B cell (primary cell): Measurements from ENCODE around the gene MBTD1. TPM values are rescaled to one million over a fixed set of nuclear protein-coding genes. Genes with fewer than 3 reads are reported as not detected.

Experiments
- ATAC-seq: fragments of 200-7000 bp; cut with Tn5 transposase; one replicate; pipeline ENCODE4 v1.10.0; 2021; ENCODE audit warnings: low read depth, mild to moderate bottlenecking, moderate number of reproducible peaks, moderate library complexity
- CTCF ChIA-PET: fragments of 350-600 bp; sonication (Branson Sonifier 250); formaldehyde crosslinking; loops from one replicate; lab custom pipeline; 2021; ENCODE audit warnings: antibody characterized with exemption, inconsistent platforms; lab: Charles Lee
- POLR2A ChIA-PET: fragments of 350-600 bp; sonication (Branson Sonifier 250); formaldehyde crosslinking; loops from one replicate; lab custom pipeline; 2021; ENCODE audit warnings: antibody characterized with exemption; lab: Charles Lee
- DNase-seq: peaks from one replicate; pipeline ENCODE4 v3.0.0; 2013
- H2AFZ ChIP-seq: 2 replicates; pipeline ENCODE4 v1.6.1; 2012; ENCODE audit warnings: mild to moderate bottlenecking, low read depth, low read length; ENCODE audit not compliant: insufficient read depth, poor library complexity, severe bottlenecking
- H3K27ac ChIP-seq, 2 donors: 1 replicate in 1 of 2; 2 replicates in 1 of 2; pipeline ENCODE4 v1.5.1; 2012 to 2013; ENCODE audit warnings: low read length in 2 of 2, mild to moderate bottlenecking in 2 of 2, moderate library complexity in 1 of 2
- H3K27me3 ChIP-seq, 4 experiments: fragments of 200-600 bp in 1 of 4; sonication (generic) in 1 of 4; replicated peaks in 1 of 4; 1 replicate in 2 of 4; 2 replicates in 2 of 4; pipeline versions ENCODE4 v1.6.1 to v1.7.0; 2013 to 2016; ENCODE audit warnings: low read length in 3 of 4, mild to moderate bottlenecking in 2 of 4, mixed read lengths in 1 of 4, moderate library complexity in 1 of 4; ENCODE audit not compliant: insufficient read depth in 4 of 4, control insufficient read depth in 3 of 4; ENCODE audit errors: control extremely low read depth in 1 of 4
- H3K36me3 ChIP-seq, 2 experiments: replicated peaks in 1 of 2; 1 replicate in 1 of 2; 2 replicates in 1 of 2; pipeline versions ENCODE4 v1.6.1 to v1.7.1; 2013; ENCODE audit warnings: low read length in 1 of 2; ENCODE audit not compliant: insufficient read depth in 2 of 2, control insufficient read depth in 1 of 2; ENCODE audit errors: control extremely low read depth in 1 of 2, extremely low read depth in 1 of 2
- H3K4me1 ChIP-seq, 2 donors: fragments of 200-600 bp in 1 of 2; sonication (generic) in 1 of 2; 1 replicate in 1 of 2; 2 replicates in 1 of 2; pipeline versions ENCODE4 v1.5.1 to v1.6.1; 2013 to 2017; ENCODE audit warnings: low read length in 2 of 2; ENCODE audit not compliant: control insufficient read depth in 2 of 2, insufficient read depth in 2 of 2
- H3K4me2 ChIP-seq: replicated peaks from 2 replicates; pipeline ENCODE3; 2012; ENCODE audit warnings: mild to moderate bottlenecking, low read depth, low read length; ENCODE audit not compliant: poor library complexity, severe bottlenecking
- H3K4me3 ChIP-seq, 5 experiments: fragments of 200-600 bp in 1 of 5; sonication (generic) in 1 of 5; 1 replicate in 3 of 5; 2 replicates in 2 of 5; pipeline versions ENCODE4 v1.5.1 to v1.7.0; 2011 to 2016; ENCODE audit warnings: low read length in 4 of 5, mild to moderate bottlenecking in 4 of 5, low read depth in 2 of 5, control low read depth in 1 of 5, moderate library complexity in 1 of 5; ENCODE audit not compliant: insufficient read depth in 1 of 5; ENCODE audit errors: control extremely low read depth in 1 of 5, extremely low read depth in 1 of 5
- H3K79me2 ChIP-seq: fragments of 200-600 bp; sonication (generic); one replicate; pipeline ENCODE4 v1.6.0; 2016; ENCODE audit warnings: low read length; ENCODE audit not compliant: control insufficient read depth, insufficient read depth
- H3K9ac ChIP-seq: fragments of 200-600 bp; sonication (generic); 2 replicates; pipeline ENCODE4 v1.6.1; 2017; ENCODE audit warnings: mild to moderate bottlenecking, low read length, moderate library complexity
- H3K9me3 ChIP-seq, 3 donors: one replicate each; pipeline versions ENCODE4 v1.6.1 to v1.7.1; 2013; ENCODE audit warnings: low read length in 2 of 3; ENCODE audit not compliant: control insufficient read depth in 2 of 3, insufficient read depth in 1 of 3; ENCODE audit errors: control extremely low read depth in 1 of 3
- H4K20me1 ChIP-seq: 2 replicates; pipeline ENCODE4 v1.6.0; 2012; ENCODE audit warnings: mild to moderate bottlenecking, low read length; ENCODE audit not compliant: insufficient read depth, control insufficient read depth, poor library complexity, severe bottlenecking
- H3K27ac Mint-ChIP-seq: one replicate; pipeline ENCODE4 v1.8.0; 2021; ENCODE audit warnings: mixed read lengths
- H3K27me3 Mint-ChIP-seq: one replicate; pipeline ENCODE4 v1.8.0; 2021; ENCODE audit warnings: mixed read lengths
- H3K4me1 Mint-ChIP-seq: one replicate; pipeline ENCODE4 v1.8.0; 2021; ENCODE audit warnings: mixed read lengths
- H3K4me3 Mint-ChIP-seq: one replicate; pipeline ENCODE4 v1.8.0; 2021; ENCODE audit warnings: mixed read lengths
- H3K9me3 Mint-ChIP-seq: one replicate; pipeline ENCODE4 v1.8.0; 2022; ENCODE audit warnings: mixed read lengths; ENCODE audit not compliant: insufficient read depth
- CTCF ChIP-seq: fragments of 200-600 bp; IDR thresholded peaks from one replicate; pipeline ENCODE4 v1.8.0; 2022; ENCODE audit warnings: antibody characterized with exemption, mild to moderate bottlenecking
- EZH2 ChIP-seq: IDR thresholded peaks from 2 replicates; pipeline ENCODE4 v1.6.1; 2012; ENCODE audit warnings: borderline replicate concordance, low read depth, mild to moderate bottlenecking, moderate library complexity, low read length; ENCODE audit not compliant: insufficient read depth, poor library complexity, severe bottlenecking
- WGBS: methylation state at CpG from one replicate; pipeline ENCODE4 v1.1.5; 2013; ENCODE audit warnings: missing lambda C conversion rate; ENCODE audit not compliant: insufficient coverage; 5-methylcytosine and 5-hydroxymethylcytosine counted together
- intact Hi-C: fragments of 100-400 bp; cut with micrococcal nuclease; formaldehyde crosslinking; loops from one replicate; pipeline ENCODE4 v1.10.0; 2022
- polyA minus RNA-seq: library from RNA; depleted of rRNA, polyadenylated mRNA; stranded (reverse); fragments of >200 nt; gene quantifications from 2 replicates; pipeline ENCODE4 v1.2.3, GENCODE V29; 2012
- polyA plus RNA-seq: library from polyadenylated mRNA; depleted of rRNA; stranded (reverse); fragments of >200 nt; gene quantifications from 2 replicates; pipeline ENCODE4 v1.2.3, GENCODE V29; 2012
- total RNA-seq, 2 donors: library from RNA; stranded (reverse); fragments of 120-200 nt in 1 of 2; gene quantifications; 1 replicate in 1 of 2; 2 replicates in 1 of 2; pipeline versions ENCODE4 v1.2.3 to v1.2.4, GENCODE V29; 2013 to 2022

Gene MBTD1
- 39.7 and 44.7 TPM in 2 replicates for total RNA-seq
- 27.3 TPM for total RNA-seq (2013)
- polyA plus RNA-seq: 9.6 and 14.9 TPM in 2 replicates
- polyA minus RNA-seq: 9.3 and 15.1 TPM in 2 replicates

- peaks cover 55% of the 10 kb centered on the region for H3K4me1 Mint-ChIP-seq
- Histone ChIP-seq H2AFZ (peak within 1 kb of the TSS; percentile 94), H3K9ac (peak within 1 kb of the TSS; percentile 84), H3K36me3 (peaks cover 0 to 24% of the 10 kb centered on the region in 2 experiments), H3K4me1 (peaks cover 26 to 36% of the 10 kb centered on the region in 2 donors), H3K9me3 (no peaks in the 10 kb centered on the region), H3K27me3 (no peaks in the 10 kb centered on the region), H3K4me3 (peak within 1 kb of the TSS; percentile 86 to 97 (median 92)), H3K27ac (peak within 1 kb of the TSS; percentile 96 to 98), H4K20me1 (peaks cover 89% of the 10 kb centered on the region), H3K4me2 (peak within 1 kb of the TSS; percentile 89), H3K79me2 (peaks cover 93% of the 10 kb centered on the region)
- WGBS: under 1% methylated on average over 35 of the region's 42 CpGs
- ChIA-PET POLR2A (interaction anchor here (0.6 to 1.8 kb wide), 2 partner anchors 32 to 393 kb away, joined by 5 to 10 read pairs; partner anchors contain the start of gene TOB1), CTCF (no interaction called here)
- peak within 1 kb of the TSS; percentile 98 for H3K4me3 Mint-ChIP-seq
- H3K27me3 Mint-ChIP-seq: no peaks in the 10 kb centered on the region
- no peak for TF ChIP-seq EZH2
- TF ChIP-seq CTCF: no peak
- H3K9me3 Mint-ChIP-seq: no peaks in the 10 kb centered on the region
- intact Hi-C loops: loop anchor here (1.0 to 2.0 kb wide), 6 partner anchors 21 to 393 kb away; partner anchors contain the start of genes NME1, NME2, SPAG9 and TOB1
- DNase-seq (no peak), ATAC-seq (peak; percentile 85)
- H3K27ac Mint-ChIP-seq: peak within 1 kb of the TSS; percentile 99
These were observed at the start of gene MBTD1 for GRCh38 chr17:51259564-51260236. TSS of gene MBTD1 (minus strand) at chr17:51260049. CDS start at chr17:51225161, 34,888 bp downstream.

- Mint-ChIP-seq H3K4me1 (no peaks in the 10 kb centered on the region), H3K4me3 (no peak overlapping the region), H3K9me3 (peaks cover 2% of the 10 kb centered on the region), H3K27ac (no peak overlapping the region), H3K27me3 (peaks cover 16% of the 10 kb centered on the region)
- H3K9me3 ChIP-seq: peaks cover 0 to 8% (median 0%) of the 10 kb centered on the region in 3 donors
- no peaks in the 10 kb centered on the region for H3K36me3 ChIP-seq
- H2AFZ ChIP-seq: no peak overlapping the region
- ATAC-seq (no peak), DNase-seq (no peak)
- H3K4me2 ChIP-seq: no peak overlapping the region
- no peak overlapping the region for H3K4me3 ChIP-seq
- ChIA-PET CTCF (no interaction called here), POLR2A (no interaction called here)
- peaks cover 0 to 3% (median 0%) of the 10 kb centered on the region in 4 experiments for H3K27me3 ChIP-seq
- TF ChIP-seq EZH2: no peak
- TF ChIP-seq CTCF: no peak
- no peak overlapping the region for H3K9ac ChIP-seq
- H3K27ac ChIP-seq: no peak overlapping the region
- no peaks in the 10 kb centered on the region for H3K79me2 ChIP-seq
- 94% methylated on average over 6 of the region's 9 CpGs for WGBS
- intact Hi-C loops: no loop called here
- H3K4me1 ChIP-seq: no peaks in the 10 kb centered on the region
- no peaks in the 10 kb centered on the region for H4K20me1 ChIP-seq
These were observed 45.3 kb upstream of the MBTD1 start for GRCh38 chr17:51305182-51305581.
